Stimulated activated CD4-positive, alpha-beta T cell treated with anti-CD3 and anti-CD28 coated beads, Interleukin-1b, Interleukin-23, amount 100 ng/mL, for 24 hours (primary cell): ENCODE results near the gene RHBDL2.
"Not testable (repeated sequence)": the region's sequence is repeated elsewhere in the genome, so short reads cannot be mapped to it uniquely, and the experiment has no call there.

ENCODE experiments used
- DNase-seq, 4 experiments: peaks; one replicate each; pipeline ENCODE4 v3.0.0-alpha.2; 2020; ENCODE audit warnings: low read depth in 4 of 4, low spot score in 1 of 4

RHBDL2 gene, protein sequence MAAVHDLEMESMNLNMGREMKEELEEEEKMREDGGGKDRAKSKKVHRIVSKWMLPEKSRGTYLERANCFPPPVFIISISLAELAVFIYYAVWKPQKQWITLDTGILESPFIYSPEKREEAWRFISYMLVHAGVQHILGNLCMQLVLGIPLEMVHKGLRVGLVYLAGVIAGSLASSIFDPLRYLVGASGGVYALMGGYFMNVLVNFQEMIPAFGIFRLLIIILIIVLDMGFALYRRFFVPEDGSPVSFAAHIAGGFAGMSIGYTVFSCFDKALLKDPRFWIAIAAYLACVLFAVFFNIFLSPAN

DNA sequence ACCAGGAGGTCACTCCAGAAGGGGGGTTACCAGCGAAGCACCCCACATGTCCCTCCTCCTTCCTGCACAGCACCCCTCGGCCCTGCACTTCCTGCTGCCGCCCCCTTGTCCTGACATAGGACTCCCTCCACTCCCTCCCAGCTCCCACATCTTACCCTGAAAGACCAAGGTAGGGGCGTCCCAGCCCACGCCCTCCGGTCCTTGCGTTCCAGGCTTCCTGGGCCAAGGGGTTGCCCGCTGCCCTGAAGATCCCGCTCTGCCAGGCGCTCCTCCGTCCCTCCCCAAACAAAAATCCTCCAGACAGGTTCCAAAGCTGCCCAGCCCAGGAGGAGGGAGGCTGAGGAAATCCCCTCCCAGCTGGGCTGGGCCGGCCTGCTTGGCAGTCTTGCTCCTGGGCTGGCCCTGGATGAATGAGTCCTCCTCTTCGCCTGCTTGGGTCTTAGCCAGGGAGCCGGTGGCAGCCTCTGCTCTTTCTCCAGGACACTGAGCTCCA is at the start of gene RHBDL2:
Gene RHBDL2 (minus strand): TSS at position 304 of the 493 bp plus-strand sequence. CDS start 22,618 bp downstream, outside the sequence.
- DNase-seq, result no peak

DNA sequence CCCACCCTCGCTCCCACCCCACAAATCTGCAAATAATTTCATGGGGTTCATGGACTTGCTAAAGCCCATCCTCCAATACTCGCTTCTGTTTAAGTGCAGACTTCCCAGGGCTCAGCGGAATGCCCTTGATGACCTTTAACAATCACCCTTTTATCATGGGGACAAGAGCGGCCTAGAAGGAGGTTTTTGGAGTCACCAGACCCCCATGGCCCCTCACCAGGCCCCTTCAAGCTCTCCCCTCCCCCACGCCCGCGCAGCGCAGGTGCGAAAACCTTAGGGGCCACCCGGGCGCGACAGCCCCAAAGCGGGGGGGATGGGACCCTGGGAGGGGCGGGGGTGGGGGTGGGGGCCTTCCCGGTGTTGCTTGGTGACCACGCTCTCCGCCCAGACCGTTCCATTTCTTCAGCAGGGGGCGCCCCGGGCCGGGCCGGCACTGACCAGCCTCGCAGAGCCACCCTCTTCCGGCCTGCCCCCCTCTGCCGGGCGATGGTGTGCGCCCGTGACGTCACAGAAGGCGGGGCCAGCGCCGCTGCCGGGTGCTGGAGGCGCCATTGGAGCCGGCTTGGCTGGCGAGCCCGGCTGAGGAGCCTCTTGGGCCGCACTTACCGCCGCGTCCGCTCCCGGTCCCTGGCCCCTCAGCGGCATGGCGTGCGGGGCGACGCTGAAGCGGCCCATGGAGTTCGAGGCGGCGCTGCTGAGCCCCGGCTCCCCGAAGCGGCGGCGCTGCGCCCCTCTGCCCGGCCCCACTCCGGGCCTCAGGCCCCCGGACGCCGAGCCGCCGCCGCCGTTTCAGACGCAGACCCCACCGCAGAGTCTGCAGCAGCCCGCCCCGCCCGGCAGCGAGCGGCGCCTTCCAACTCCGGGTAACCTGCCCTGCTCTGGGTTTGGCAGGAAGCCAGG is 49.4 kb upstream of the RHBDL2 start, which contains the start of gene AKIRIN1:
Gene AKIRIN1 (plus strand): TSS at position 539 of the 900 bp plus-strand sequence. CDS start 105 bp downstream, at position 644.
- DNase-seq, result peak; percentile 93 to 99 (median 94)

DNA sequence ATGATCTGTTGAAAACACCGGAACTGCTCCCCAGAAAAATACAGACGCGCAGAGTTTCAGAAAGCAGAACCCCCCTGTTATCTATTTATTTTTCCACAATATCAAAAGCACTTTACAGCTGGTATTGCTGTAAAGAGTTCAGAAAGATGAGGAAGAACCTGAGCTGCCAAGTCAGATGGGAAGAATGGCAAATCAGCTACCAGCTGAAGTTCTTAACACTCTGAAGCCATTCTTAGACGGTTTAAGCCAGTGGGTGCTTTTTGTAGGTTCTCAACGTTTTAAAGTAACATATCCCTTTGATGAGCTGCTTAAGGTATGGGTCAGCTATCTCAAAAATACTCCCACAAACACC is 48.7 kb upstream of the RHBDL2 start:
- DNase-seq, result no peak

DNA sequence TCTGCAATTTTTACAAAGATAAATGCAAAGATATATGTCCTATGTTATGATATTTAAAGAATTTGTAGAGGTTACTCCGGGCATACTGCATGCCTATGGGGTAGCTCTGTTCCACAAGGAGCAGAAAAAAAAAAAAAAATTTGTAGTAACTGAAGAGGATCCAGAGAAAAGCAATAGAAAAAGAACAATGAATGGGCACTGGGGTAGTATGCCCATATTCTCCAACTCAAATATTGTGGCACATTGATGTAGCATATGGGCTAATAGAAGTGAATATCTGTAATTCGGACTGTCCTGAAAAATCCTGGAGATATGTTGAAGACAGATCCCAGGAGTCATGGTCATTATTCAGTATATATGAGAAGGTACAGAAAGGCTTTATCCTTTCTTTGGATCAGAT is 48.3 kb upstream of the RHBDL2 start:
- DNase-seq, result no peak

DNA sequence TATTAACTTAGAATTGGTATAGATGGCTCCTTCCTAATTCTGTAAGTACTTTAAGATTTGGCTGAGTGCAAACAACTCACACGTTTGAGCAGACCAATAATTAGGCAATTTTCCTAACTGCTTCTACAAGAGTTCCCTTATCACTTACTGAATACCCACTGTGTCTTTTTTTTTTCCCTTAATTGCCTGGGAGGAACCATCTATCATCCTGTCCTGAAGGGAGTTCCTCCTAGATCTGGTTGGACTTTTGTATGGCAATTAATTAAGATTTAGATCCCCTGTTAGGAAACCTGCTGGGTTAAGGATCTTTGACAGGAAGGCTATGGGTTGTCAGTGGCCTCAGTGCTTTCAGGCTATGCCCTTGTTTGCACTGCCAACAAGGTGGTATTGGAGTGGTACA is 37.8 kb upstream of the RHBDL2 start:
- not testable (repeated sequence) for DNase-seq

DNA sequence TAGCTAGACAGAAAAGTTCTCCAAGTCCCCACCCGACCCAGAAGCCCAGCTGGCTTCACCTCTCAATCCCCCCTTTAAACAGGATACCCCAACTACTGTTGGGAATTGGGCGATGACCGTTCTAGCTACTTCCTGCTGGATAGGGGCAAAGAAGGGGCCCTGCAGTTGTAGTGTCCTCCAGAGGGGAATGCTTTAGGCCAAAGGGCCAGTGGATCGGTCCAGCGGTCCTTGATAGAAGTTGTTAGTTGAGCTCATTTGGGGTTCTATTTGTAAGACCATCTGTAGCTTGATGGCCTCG is 36.6 kb upstream of the RHBDL2 start:
- DNase-seq, result not testable (repeated sequence)

DNA sequence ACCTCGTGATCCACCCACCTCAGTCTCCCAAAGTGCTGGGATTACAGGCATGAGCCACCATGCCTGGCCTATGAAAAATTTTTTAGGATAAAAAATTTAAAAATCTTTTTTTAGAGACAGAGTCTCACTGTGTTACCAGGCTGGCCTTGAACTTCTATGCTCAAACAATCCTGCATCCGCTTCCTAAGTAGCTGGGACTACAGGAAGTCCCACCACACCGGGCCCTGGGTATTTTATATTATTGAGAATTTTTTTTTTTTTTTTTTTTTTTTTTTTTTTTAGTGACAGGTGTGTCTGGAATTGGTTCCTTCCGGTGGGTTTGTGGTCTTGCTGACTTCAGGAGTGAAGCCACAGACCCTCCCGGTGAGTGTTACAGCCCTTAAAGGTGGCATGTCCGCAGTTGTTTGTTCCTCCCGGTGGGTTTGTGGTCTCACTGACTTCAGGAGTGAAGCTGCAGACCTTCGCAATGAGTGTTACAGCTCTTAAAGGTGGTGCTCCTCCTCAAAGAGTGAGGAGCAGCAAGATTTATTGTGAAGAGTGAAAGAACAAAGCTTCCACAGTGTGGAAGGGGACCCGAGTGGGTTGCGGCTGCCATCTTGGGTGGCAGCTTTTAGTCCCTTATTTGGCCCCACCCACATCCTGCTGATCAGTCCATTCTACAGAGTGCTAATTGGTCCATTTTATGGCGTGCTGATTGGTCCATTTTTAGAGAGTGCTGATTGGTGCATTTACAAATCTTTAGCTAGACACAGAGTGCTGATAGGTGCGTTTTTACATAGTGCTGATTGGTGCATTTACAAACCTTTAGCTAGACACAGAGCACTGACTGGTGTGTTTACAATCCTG is 36.0 kb upstream of the RHBDL2 start:
- peak in 3 of 4 experiments; percentile 2 to 19 (median 6) for DNase-seq

DNA sequence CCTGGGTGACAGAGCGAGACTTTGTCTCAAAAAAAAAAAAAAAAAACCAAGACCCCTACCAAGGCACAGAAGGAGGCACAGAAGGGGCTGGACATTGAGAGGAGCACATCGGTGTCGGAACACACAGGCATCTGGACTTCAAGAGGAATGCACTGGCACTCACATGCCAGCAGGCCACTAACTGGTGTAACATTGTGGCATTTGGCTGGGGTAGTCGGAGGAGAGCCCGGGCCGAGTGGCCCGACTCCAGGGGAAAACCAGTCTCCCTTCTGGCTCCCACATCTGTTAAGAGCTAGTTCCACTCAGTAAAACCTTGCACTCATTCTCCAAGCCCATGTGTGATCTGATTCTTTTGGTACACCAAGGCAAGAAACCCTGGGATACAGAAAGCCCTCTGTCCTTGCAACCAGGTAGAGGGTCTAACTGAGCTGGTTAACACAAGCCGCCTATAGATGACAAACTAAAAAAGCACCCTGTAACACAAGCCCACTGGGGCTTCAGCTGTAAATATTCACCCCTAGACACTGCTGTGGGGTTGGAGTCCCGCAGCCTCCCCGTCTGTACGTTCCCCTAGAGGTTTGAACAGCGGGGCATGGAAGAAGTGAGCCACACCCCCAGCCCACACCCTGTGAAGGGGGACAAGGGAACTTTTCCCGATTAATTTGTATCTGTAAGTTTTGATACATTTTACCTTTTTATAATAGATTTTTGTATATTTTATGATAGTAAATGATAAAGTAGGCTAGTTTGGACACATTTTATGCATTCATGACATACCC is 32.2 kb upstream of the RHBDL2 start:
- no peak for DNase-seq

DNA sequence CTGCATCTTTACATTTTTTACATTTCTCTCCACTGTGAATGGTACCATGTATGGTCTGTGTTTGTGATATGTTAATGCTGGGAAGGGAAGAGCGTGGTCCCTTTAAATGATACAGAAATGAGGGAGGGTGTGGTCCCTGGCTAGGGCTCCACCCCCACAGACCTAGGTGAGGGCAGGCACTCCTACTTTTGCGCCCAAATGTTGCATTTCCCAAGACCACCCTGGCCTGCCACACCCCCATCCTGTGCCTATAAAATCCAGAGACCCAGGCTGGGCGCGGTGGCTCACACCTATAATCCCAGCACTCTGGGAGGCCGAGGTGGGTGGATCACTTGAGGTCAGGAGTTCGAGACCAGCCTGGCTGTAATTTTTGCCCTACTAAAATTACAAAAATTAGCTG is 31.5 kb upstream of the RHBDL2 start:
- not testable (repeated sequence) for DNase-seq

DNA sequence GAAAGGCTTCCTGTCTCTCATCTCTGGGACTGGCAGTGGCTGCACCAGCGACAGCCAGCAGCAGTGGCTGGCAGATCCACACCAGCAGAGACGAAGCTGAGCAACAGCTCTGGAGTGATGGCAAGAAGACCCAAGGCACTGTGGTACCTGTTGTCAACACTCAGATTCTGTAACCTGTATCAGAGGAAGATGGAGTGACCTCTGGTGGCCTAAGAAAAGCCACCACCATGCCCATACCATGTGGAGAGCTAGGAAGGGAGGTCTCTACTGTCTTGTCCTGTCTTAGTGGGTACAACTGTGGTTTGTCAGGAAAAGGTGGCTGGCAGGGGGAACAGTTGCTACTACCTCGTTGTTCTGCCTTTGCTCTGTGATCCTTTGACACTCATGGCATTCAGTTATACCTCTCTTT is 22.5 kb upstream of the RHBDL2 start:
- no peak for DNase-seq

DNA sequence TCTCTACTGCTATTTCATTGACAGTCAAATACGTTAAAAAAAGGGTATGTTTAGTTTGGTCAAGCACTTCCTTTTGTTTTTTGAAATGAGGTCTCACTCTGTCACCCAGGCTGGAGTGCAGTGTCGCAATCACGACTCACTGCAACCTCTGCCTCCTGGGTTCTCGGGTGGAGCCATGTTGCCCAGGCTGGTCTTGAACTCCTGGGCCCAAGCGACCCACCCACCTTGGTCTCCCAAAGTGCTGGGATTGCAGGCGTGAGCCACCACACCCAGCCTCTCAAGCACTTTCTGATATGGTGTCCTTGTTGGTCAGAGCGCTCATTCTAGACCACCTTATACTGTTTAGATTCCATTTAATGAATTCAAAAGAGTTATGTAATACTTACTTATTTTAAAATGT is 20.9 kb upstream of the RHBDL2 start:
- no peak for DNase-seq

DNA sequence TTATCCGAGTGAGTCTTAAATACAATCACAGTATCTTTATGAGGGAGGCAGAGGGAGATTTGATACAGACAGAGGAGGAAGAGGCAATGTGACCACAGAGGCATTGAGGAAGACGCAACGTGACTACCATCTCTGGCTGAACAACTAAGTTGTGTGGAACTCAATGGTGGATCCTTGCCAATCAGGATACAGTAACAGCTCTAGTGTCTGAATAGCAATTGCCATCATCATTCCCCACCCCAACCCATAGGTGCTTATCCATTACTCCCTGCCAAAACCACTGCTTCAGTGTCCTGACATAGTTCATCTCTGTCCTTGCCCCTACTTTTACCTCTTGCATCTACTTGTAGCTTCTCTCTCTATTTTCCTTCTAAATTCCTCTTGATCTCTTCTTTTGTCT is 20.5 kb upstream of the RHBDL2 start:
- no peak for DNase-seq

DNA sequence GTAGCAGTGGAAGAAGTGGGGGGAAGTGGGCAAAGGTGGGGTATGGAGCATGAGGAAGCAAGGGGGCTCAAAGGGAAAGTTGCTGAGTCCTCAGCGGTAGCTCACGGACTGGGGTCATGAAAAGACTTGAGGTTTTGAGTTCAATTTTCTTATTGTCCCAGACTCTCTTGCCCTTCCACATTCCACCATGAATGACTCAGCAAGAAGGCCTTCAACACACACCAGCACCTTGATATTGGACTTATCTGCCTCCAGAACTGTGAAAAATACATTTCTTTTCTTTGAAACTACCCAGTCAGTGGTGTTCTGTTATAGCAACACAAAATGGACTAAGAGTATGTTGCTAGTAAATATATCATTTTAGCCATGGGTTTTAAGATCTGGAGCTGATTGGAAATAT is 17.3 kb upstream of the RHBDL2 start:
- no peak for DNase-seq

DNA sequence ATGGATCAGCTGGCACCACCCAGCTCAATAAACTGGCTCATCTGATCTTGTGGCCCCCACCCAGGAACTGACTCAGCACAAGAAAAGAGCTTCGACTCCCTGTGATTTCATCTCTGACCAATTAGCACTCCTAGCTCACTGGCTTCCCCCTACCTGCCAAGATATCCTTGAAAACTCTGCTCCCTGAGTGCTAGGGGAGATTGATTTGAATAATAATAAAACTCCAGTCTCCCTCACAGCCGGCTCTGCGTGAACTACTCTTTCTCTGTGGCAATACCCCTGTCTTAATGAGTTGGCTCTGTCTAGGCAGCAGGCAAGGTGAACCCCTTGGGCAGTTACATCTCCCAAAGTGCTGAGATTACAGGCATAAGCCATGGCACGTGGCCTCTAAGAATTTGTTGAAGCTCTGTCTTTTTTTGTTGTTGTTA is 11.8 kb upstream of the RHBDL2 start:
- DNase-seq, result no peak

DNA sequence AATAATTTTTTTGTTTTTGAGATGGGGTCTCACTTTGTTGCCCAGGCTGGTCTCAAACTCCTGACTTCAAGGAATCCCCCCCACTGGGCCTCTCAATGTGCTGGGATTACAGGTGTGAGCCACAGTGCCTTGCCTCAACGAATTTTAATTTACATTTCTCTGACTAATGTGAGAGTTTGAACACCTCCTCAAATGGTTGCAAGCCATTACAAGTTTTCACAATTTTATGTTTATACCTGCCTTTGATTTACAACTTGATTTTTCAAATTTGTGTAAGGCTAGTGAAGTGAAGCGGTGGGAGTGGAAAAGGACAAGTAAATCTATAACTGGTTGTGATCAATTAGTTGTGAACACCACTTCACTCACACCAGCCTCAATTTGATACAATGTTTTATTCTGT is 8.9 kb upstream of the RHBDL2 start:
- DNase-seq, result no peak

DNA sequence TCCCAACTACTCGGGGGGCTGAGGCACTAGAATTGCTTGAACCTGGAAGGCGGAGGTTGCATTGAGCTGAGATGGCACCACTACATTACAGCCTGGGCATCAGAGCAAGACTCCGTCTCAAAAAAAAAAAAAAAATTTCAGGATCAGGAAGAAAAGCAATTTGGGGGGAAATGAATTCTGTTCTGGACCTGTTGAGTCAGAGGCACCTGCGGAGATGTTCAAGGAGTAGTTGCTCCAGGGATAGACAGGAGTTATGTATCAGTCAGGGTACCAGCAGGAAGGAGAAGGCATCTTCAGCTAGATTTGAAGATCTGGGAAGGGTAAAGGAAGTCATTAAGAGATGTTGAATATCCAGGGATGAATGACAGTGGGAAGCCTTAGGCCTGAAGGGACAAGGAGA is 2.9 kb upstream of the RHBDL2 start:
- DNase-seq, result no peak

DNA sequence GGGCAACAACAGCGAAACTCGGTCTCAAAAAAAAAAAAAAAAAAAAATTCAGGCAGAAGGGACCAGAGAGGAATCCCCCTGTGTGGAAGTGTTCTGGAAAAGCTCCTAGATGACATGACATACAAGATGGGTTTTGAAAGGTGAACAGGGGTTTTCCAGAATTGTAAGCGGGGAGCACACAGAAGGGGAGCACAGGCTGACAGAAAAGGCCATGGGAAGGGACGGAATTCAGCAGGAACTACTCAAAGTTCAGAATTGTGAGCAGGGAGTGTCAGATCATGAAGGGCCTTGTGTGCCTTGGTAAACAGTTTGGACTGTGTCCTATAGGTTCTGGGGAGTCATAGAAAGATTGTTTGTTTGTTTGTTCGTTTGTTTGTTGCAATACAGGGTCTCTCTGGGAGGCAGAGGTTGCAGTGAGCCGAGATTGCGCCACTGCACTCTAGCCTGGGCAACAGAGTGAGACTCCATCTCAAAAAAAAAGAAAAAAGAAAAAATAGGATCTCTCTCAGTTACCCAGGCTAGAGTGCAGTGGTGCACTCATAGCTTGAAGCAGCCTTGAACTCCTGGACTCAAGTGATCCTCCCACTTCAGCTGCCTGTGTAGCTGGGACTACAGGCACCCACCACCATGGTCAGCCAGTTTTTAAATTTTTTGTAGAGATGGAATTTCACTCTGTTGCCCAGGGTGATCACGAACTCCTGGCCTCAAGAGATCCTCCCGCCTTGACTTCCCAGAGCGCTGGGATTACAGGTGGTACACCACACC is 1.2 kb upstream of the RHBDL2 start:
- DNase-seq, result no peak

DNA sequence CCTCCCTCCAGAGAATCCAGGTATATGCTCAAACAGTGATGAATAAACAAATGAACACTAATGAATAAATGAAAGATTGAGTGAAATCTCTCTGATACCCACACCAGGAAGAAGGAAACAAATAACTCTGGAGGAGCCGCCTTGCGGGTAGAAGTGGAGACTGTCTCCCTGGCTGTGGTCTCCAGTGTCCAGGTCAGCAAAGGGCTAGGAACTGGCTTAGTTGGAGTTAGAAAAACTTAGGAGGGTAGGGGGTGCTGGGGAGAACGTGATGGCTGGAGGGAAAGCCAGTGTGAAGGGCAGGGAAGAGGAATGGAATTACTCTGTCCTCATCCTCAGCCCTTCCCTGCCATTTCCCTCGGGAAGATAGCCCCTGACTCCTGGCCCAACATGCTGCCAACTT is 537 bp downstream of the RHBDL2 start:
- DNase-seq, result no peak

DNA sequence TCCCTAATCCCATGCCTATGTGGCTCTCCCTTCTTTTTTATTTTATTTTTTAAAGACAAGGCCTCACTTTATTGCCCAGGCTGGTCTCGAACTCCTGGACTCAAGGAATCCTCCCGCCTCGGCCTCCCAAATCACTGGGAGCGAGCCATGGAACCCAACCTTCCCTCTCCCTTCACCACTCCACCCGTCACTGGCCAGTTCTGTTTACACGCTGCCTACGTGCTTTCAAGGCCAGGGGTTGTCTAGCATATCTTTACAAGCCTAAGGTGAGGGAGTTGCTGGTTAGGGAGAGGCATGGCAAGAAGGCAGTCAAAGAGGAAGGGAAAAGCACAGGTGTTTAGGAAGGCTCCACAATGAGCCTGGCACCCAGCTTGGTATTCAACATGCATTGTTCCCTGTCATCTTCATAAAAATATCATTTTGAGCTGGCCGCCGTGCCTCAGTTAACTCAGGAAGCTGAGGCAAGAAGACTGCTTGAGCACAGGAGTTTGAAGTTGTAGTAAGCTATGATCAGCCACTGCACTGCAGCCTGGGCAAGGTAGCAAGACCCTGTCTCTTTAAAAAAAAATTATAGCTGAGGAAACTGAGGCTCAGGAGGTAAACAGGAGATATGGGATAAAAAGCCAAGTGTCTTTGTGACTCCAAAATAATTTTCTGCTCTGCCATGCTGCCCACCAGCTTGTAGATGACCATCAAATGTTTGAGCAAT is 1.1 kb downstream of the RHBDL2 start:
- DNase-seq, result no peak
